GM19397 (cell line): ENCODE measurements around the gene RBM47.

Source experiments
- ATAC-seq: cut with Tn5 transposase; IDR thresholded peaks from one replicate; pipeline ENCODE4 v1.9.1; 2021; ENCODE audit warnings: mild to moderate bottlenecking, moderate library complexity; ENCODE audit not compliant: unreplicated experiment

Gene RBM47

DNA sequence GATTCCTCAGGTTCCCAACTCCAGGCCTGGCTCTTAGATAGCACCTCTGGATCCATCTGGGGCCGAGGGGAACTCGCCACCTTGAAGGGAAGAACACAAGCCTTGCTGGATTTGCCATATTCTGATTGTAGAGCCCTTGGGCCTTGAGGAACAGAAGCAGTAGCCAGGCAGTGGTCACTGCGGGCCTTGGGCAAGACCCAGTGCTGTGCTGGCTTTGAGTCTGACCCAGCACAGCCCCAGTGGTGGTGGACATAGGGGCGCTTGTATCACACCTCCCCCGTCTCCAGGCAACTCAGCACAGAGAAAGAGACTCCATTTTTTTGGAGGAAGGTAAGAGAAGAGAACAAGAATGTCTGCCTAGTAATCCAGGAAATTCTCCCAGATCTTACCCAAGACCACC, 249.0 kb downstream of the RBM47 start:
- no peak for ATAC-seq

- ATAC-seq = no peak
These were observed 250.4 kb downstream of the RBM47 start for GRCh38 chr4:40379248-40379647.

DNA sequence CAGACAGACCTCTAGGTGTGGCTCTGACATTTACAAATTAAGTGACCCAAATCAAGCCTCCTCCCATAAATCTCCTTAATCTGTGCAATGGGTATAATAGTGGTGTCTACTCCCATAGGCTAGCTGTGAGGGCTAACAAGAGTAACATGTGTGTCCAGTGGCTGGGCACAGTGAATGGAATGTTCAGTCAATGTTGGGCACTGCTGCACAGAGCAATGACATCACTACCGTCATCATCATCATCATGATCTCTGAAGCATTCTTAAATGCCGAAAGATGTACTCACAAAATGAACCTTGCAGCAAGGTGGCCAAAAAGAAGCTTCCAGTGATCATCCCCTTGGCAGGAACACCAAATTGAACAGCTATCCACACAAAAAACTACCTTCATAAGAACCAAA, 251.0 kb downstream of the RBM47 start:
- ATAC-seq = no peak

DNA sequence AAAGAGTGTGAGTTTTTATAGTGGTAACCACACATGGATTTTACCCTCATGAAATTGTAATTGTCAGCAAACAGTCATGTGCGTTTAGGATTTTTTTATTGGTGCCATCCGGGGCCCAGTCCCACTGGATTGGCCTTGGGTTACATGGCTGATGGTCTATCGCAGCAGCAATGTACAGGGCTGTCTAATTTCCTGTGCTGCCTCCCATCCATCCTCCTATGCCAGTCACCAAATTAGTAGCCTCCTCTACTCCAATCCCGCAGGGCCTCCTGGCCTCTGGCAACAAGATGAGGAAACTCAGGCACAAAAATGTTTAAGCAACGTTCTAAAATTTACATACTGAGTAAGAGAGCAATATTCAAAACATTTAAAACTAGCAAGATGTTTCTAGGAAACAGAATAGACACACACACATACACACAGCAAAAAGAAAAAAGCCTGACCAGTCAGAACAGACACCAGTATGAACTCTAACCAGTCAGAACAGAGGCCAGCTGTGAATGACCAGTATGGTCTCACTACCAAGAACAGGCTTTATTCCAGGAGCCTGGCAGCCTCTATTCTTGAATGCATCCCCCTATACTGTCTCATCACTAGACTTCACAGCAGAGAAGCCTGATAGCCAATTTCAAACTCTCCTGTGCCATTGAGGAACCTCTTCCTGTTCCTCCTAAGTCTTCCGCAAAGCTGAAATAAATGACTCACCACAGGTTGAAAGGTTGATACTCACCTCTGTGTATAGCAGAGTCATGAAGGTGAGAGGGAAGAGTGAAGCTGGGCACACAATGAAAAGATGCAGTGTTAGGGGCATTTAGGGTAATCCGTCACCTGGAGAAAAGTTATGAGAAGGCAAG, 251.9 kb downstream of the RBM47 start:
- no peak for ATAC-seq

GRCh38 chr4:40375620-40376019, 254.0 kb downstream of the RBM47 start:
- no peak for ATAC-seq

GRCh38 chr4:40375095-40375494, 254.6 kb downstream of the RBM47 start:
- no peak for ATAC-seq

DNA sequence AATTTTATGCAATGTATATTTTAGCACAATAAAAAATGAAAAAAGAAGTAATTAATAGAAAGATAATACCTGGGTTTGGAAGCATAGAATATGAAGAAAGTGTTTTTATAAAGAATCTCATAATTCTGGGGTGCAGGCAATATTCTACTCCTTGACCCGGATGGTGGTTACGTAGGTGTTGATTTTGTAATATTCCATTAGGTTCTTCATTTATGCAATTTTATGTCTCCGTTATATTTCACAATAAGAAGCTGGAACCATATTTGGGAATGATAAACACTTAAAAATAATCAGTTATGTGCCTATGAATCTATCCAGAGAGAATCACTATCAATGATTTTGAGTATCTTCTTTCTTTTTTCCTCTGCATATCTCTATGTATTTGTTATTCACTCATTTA, 256.0 kb downstream of the RBM47 start:
- ATAC-seq = no peak
